Right forelimb (tissue), 1 donor: ENCODE data around the gene NAV1.
A peak's percentile ranks its signal among the peaks of the same experiment; 100 is the strongest.
"Not testable (repeated sequence)": the region's sequence is repeated elsewhere in the genome, so short reads cannot be mapped to it uniquely, and the experiment has no call there.

Source experiments
- DNase-seq: peaks from one replicate; pipeline ENCODE4 v3.0.0-alpha.2; 2018

NAV1 gene

DNA sequence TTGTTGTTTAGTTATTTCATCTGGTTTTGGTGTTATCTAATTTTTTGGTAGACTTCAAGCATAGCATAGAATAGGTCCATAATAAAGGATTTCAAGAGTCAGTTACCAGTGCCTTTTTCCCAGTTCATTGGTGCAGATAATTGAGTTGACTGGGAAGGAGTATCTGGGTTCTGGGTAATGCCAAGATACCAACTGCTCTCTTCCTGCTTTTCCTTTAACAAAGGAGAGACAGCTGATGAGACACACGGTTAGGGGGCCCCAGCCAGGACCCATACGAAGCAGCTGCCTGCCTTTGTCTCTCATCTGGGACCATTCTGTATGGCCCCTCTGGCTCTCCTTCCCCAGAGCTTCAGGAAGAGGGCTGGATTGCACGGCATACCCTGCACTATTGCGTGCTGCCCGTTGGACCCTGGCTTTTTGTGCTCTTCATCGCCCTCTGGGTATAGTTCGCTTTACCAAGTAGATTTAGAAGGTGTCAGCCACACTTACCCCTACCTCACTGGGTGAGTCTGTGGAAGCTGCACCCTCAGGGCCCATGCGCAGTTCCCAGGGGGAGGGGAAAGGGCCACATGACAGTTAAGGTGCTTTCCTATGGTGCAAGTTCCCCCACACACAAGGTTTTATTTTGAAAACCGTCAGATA is 7.0 kb downstream of the NAV1 start:
- DNase-seq: peak; percentile 37

DNA sequence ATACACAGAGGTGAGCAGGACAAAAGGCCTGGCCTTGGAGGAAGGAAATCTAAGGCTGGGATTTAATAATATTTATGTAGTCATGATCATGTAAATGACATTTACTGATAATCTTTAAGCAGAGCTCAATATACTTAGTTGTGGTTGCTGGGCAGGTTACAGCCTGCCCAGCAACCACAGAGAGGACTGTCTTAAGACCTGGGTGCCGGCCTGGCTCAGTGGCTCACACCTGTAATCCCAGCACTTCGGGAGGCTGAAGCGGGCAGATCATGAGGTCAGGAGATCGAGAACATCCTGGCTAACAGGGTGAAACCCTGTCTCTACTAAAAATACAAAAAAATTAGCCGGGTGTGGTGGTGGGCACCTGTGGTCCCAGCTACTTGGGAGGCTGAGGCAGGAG is 10.6 kb downstream of the NAV1 start:
- DNase-seq: not testable (repeated sequence)

DNA sequence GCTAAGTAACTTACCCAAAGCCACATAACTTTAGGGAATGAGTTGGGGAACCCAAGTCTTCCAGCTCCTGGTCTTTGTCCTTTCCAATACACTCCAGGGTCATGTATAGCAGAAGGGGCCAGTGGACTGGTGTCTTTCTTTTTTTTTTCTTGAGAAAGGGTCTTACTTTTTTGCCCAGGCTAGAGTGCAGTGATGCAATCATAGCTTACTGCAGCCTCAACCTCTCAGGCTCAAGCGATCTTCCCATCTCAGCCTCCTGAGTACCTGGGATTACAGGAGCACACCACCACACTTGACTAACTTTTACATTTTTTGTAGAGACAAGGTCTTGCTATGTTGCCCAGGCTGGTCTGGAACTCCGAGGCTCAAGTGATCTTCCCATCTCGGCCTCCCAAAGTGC is 12.2 kb downstream of the NAV1 start:
- no peak for DNase-seq

DNA sequence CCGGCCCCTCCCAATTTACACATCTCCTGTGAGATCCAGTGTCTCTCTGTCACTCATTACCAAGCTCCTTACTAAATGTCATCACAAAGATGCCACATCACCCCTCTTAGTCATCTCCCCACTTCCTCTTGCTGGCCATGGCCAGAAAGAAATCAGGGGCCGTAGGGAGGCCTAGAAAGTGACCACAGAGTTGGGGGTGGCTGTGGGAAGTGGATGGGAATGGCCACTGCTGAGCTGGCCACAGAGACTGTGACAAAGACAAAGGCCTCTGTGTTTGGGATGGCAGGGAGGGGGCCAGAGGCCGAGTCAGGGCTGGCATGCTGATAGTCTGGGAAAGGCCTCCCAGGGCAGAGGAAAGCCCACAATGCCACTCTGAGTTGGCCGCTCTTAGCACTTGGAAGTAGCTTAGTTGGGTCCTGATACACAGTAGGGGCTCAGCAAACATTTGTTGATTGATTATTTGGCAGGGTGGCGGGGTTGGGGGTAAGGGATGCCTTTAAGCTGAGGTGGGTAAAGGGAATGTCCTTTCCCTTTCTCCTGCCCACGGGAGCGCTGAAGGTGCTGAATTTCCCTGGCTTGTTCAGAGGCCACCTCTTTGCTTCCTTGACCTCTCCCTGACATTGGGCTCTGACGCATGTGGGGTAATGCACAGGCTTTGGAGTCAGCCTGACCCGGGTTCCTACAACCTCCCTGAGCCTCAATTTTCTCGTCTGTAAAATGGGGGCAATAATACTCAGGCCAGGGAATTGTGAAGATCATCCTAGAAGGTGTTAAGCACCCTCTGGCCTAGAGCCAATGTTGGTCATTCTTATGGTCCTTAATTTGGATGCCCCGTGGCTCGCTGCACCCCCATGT is 13.2 kb downstream of the NAV1 start:
- DNase-seq: no peak

DNA sequence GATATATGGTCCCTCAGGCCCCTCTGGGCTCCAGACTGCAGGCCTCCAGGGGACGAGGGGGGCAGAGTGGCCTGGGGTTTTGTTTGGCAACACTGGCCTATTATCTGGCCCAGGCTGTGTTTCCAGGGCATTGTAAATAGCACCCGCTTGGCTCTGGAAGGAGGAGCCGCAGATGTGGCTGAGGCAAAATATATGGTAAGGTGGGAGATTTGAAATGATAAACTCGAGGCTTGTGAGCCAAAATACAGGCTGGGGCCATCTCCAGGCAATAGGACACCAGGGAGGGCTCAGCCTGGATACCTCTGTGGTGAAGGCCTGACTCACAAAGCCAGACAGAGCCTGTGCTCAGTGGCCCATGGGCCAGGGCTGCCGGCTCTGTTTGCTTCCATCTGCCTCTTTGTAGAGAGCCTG is 14.0 kb downstream of the NAV1 start:
- DNase-seq: no peak

DNA sequence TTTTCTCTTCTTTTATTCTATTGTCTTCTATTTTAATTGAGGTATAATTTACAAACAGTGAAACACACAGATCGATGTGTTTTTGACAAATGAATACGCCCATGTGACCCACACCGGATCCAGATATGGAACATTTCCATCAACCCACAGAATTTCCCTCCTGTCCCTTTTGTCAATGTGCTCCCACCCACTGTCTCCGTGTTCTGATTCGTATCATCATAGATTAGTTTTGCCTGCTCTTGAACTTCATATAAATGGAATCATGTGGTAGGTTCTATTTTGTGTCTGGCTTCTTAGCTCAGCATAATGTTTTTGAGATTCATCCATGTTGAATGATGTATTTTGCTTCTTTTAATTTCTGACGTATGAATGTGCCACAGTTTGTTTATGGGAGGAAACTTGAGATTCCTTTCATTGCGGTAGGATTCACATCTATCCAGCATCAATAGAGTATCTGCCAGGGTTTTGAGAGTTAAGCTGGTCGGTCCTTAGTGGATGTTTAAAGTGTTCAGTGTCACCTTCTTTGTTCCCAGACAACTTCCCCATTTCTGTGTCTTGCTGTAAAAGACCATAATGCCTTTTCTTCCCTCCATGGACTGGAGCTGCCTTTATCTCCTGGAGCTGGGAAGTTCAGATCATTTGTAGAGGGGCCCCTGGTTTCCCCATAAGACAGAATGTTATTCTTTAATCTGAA is 14.7 kb downstream of the NAV1 start:
- no peak for DNase-seq

DNA sequence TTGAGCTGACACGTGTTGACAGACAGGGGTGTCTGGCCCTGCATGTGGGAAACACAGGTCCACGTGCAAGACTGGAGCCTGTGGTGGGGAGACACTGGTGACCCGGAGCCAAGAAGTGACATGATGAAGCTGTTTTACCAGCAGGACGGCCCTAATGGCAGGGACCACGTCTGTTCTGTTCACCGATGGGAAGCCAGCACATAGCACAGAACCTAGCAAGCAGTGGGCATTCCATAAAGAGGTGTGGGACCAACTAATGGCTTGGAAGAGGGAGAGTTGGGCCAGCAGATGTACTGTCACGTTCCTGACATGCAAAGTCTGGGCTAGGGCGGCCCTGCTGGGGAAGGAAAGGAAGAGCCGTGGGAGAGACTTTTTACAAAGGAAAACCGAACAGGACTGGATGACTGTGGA is 15.3 kb downstream of the NAV1 start:
- DNase-seq: no peak

DNA sequence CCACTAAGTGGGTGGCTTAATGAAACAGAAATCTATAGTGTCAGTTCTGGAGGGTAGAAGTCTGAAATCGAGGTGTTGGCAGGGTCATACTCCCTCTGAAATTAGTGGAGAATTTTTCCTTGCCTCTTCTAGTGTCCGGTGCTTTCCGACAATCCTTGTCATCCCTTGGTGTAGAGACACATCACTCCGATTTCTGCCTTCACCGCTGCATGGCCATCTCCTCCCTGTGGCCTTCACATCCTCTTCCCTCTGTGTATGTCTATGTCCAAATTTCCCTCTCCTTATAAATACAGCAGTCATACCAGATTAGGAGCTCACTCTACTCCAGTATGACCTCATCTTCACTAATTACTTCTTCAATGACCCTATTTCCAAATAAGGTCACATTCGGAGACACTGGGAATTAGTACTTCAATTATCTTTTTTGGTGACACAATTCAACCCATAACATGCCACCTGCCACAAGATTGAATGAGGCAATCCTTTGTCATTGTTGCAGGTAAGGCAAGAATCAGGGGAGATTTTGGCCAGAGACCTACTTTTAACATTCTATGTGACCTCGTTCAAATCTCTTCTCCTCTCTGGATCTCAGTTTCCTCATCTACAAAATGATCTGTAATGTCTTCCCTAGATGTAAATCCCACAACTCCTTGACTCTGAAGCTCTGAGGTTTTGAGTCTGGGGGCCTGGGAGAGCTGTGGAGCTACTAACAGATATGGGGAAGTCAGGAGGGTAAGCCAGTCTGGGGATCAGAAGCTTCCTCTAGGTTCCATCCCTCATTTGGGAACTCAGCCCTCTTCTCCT is 16.1 kb downstream of the NAV1 start:
- no peak for DNase-seq

DNA sequence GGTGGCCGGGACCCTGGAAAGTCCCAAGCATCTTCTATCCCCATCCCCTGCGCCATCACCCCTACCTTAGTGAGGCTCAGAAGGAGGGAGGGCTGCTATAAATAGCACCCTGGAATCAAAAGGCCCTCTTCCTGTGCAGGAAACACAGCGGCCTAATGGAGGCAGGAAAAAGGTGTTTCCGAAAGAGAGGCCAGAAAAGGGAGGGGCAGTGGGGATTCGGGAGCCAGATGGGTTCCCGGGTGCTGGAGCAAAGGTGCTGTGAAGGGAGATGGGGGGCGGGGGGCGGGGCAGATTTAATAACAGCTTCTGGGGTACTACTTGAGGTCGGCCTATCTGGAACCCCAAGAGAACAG is 16.6 kb downstream of the NAV1 start:
- DNase-seq: no peak

DNA sequence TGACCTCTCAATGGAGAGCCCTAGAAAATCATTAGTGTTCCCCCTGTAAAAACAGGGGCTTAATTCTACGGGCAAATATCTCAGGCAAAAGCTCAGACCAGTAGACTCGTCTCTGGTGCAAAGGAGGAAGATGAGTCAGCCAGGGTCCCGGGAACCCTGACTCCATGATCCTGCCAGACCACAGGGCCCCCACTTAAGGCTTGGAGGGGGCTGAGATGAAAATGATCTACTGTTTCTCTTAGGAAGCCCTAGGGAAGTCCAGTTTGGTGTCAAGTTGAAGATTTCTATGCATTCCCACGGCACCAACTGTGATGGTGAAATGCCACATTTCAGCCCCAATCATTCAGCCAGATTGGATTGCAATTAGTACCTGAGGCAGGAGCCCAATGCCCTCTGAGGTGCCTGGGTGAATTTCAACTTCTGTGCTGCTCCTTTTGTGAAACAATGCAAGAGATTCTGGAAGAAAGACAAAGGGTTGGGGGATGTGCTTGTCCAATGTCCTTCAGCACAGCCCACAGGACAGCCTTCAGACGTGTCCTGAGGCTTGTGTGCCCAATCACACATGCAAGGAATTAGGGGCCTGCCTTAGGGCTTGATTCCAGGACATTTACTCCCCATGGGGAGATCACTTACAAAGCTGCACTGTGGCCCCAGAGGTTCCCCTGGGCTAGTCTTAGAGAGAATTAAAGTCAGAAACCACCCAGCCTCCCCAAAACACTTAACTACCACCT is 18.1 kb downstream of the NAV1 start:
- no peak for DNase-seq

DNA sequence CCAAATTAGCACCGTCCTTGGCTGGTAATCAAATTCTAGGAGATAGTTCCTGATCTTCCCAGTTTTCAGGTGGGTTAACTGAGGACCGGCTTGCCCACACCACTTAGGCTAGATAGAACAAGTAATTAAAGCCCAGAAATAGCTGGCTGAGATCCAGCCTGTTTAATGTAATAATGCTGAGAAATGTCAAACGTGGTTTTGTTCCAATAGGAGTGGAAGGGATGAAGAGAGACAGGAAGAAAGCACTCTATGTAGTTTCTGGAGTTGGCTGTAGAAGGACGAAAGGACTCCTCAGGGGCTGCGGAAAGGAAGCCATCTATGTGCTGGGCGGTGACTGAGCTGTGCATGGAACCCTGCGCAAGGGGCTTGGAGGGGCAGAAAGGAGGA is 18.6 kb downstream of the NAV1 start:
- no peak for DNase-seq

DNA sequence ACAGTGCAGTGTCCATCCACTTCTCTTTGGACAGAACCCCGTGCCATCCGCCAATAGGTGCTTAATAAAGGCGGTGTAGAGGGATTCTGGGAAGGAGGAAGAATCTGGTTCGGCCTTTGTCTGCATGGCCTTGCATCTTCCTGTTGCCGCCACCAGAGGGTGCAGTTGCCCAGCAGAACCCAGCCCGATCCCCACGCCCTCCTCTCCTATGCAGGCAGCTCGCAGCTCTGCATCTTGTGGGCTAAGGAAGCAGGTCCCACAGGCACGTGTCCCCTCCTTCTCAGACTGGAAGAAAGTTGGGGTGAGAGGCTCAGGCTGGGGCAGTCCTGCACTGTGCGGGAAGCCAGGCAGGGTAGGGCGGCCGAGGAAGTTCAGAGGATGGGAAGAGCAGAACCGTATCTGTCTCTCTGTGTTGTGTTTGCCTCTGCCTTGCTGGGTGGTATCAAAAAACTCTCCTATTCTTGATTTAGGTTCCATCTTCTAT is 20.8 kb downstream of the NAV1 start:
- peak; percentile 88 for DNase-seq

DNA sequence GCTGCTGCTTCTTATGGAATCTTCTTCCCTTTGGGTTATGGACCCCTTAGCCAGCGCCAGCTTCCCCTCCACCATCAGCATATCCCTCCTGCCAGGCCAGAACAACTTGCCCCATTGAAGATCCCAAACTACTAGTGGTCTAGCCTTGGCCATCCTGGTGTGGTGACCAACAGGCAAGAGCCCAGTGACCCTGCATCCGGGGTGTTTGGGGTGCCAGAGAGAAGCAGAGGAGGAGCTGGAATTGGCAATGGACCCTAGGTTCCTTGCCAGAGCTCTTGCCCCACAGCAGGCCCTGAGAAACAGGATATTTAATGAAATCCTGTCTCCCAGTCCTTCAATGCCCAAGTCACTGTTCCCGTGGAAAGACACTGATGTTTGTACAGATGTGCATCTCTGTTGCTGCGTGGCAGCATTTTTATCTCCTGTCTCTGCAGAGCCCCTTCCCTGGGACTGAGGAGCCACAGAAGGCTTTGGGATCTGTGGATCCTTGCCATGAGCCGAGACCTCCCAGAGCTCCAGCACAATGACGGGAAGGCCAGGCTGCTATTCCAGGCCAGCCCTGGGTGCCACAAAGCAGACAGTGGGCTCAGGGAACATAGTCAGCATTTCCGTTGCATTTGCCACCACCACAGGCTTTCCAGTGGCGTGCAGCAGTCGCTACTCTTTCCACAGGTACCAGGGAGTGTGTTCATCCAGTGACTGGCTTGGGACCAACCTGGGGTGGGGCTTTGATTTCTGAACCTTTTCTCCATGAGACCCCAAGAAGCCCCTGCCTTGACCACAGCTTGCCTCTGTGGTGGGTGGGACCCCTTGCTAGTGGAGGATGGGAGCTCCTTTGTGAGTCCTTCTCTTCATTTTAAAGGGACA is 21.6 kb downstream of the NAV1 start:
- no peak for DNase-seq

DNA sequence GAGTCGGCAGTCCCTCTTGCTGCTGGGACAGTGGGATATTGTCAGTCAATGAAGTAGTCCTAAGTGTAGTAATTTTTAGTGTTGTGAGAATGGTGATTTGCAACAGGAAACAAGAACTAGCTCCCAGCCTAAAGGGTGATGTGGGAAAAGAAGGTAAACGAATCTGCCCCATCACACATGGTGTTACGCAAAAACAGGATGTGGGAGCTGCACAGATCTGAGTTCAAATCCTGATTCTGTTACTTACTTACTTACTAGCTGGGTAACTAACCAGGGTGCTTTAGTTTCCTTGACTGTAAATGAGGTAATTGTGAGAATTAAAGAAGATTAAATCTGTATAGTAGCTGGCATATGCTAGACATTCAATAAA is 22.3 kb downstream of the NAV1 start:
- no peak for DNase-seq

DNA sequence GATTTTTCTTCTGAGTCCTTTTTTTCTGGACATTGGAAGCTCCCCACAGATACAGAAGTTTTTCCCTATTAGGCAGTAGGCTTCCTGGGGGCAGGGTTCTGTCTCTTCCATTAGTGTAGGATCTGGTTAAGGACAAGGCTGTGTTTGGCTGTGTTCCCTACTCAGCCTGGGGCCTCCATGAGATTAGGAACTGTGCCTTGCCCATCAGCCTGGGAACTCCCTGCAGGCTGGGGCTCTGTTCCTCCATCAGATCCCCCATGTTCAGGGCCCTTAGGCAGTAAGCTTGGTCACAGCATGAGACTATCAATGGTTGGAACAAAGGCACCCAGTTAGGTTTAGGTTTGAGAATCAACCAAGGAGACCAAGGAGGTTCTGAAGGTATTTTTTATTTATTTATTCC is 22.7 kb downstream of the NAV1 start:
- no peak for DNase-seq

DNA sequence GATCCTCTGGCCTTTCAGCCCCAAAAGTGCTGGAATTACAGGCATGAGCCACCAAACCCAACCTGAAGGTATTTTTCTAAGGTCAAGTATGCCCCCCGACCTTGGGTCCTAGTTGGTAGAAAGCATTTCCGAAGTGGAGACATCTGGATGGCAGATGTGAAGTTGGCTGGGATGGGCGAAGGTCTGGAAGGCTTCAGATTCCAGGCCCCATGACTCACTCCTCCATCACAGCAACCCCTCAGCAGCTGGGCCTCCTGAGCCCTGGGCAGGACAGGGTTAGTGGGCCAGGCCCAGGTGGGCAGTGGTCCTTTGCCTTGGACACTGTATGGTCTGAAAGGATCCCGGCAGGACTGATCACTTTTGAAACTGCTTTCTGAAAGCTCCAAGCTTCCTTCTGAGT is 23.3 kb downstream of the NAV1 start:
- DNase-seq: no peak

DNA sequence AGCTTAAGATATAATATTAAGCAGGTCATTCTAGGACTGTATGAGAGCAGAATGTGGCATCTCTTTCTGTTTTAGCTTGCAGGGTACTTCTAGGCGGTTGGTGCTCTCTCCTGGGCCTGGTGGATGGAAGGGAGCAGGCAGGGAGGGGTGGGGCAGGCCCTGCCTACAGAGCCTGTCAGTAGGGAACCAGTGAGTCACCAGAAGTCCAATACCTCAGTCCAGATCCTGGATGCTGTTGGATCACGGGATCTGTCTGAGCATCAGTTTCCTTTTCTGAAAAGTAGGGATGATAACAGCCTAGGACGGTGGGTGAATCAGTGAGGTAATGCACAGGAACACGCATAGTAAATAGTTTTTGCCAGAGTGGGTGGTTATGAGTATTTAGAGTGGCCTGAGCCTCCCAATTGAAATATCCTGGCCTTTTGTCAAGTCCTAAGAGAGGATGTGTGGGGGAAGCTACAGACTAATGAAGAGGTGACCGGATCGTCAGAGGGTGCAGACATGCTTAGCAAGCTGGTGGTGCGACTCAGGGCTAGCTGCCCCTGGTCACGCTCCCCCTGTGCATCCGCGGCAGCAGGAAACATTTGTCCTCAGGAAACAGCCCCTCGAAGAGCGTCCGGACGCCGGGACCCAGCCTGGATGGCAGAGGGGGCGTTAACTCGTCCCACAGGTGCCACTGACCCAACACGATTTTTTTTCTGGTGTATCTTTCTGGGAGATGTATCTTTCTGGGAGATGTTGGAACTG is 23.9 kb downstream of the NAV1 start:
- DNase-seq: no peak

DNA sequence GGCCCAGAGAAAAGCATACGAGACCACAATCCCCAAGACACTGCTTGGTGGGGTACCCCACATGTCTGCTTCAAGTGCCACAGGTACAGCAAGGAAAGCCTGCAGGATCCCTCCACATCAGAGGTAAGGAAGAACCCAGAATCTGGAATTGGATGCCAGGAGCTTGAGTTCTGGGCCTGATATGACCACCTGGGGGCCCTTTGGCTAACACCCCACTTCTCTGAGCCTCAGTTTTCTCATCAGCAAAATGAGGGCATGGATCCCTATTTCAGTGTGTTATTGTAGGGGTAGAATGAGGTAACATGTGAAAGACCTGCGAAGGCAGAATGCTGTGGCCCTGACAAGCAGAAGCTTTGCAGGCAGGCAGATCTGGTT is 24.5 kb downstream of the NAV1 start:
- DNase-seq: no peak

DNA sequence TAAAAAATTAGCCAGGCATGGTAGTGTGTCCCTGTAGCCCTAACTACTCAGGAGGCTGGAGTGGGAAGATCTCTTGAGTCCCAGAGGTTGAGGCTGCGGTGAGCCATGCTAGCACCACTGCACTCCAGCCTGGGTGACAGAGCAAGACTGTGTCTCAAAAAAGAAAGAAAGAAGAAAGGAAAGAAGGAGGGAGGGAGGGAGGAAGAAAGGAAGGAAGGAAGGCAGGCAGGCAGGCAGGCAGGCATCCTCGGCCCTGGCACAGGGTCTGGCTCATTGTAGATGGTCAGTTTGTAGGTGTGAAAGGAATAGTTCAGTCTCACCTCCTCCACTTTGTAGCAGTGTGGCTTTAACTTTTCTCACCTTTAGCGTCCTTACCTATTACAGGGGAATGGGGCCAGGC is 25.0 kb downstream of the NAV1 start:
- DNase-seq: no peak

DNA sequence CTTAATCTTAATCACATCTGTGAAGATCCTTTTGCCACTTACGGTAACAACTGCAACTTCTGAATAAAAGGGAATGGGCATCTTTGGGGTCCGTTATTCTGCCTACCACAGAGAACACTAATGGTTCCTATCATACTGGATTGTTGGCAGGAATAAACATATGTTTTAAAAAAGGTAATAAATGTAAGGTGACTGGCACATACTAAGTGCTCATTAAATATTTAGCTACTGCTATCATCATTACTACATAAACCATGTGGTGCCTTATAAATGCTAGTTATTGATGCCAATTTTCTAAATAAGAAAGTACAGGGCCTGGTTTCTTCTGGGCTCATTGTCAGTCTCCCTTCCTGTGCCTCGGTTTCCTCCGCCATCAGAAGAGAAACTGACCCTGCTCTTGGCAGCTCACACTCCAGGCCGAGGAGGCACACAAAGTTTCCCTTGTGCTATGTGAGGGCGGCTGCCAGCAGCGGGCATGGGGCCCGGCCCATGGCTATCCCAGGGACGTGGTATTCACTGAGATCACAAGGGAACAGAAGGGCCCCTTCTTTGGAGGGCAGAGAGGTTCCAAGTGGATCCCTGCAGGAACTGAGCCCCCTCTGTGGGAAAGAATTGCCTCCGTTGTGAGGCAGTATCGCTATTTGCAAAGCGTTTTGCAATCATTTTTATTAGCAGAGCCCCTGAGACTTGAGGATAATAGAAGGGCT is 26.2 kb downstream of the NAV1 start:
- no peak for DNase-seq
